Right lobe of liver (tissue), 6 donors: ENCODE measurements around the gene MYO15B. TPM values are rescaled to one million over a fixed set of nuclear protein-coding genes. Genes with fewer than 3 reads are reported as not detected.

ENCODE experiments used
- ATAC-seq, 4 donors: fragments of 200-7000 bp; cut with Tn5 transposase; one replicate each; pipeline ENCODE4 v1.9.1; 2020; ENCODE audit warnings: mild to moderate bottlenecking in 4 of 4, moderate library complexity in 4 of 4
- DNase-seq, 3 donors: peaks; one replicate each; pipeline ENCODE4 v3.0.0-alpha.2; 2020
- H3K27ac ChIP-seq, 3 donors: fragments of 200-600 bp; one replicate each; pipeline ENCODE4 v1.8.0; 2022
- H3K27me3 ChIP-seq, 2 donors: fragments of 200-600 bp; one replicate each; pipeline ENCODE4 v1.8.0; 2022
- H3K36me3 ChIP-seq, 4 donors: fragments of 200-600 bp; sonication (generic) in 1 of 4; one replicate each; pipeline versions ENCODE4 v1.5.1 to v1.8.0; 2017 to 2022; ENCODE audit warnings: control low read depth in 1 of 4
- H3K4me1 ChIP-seq, 4 donors: fragments of 200-600 bp; sonication (generic) in 1 of 4; one replicate each; pipeline versions ENCODE4 v1.5.1 to v1.8.0; 2017 to 2022; ENCODE audit warnings: control low read depth in 1 of 4
- H3K4me3 ChIP-seq, 3 donors: fragments of 200-600 bp; one replicate each; pipeline ENCODE4 v1.8.0; 2022
- H3K9me3 ChIP-seq, 4 donors: fragments of 200-600 bp; sonication (generic) in 1 of 4; one replicate each; pipeline versions ENCODE4 v1.5.1 to v1.8.0; 2017 to 2022; ENCODE audit warnings: control low read depth in 1 of 4
- POLR2A ChIP-seq: fragments of 450-650 bp; IDR thresholded peaks from one replicate; pipeline ENCODE4 v1.6.1; 2017; ENCODE audit warnings: antibody characterized with exemption, mild to moderate bottlenecking
- WGBS: methylation state at CpG from one replicate; pipeline ENCODE4 v1.1.6; 2018; ENCODE audit warnings: low coverage, low lambda C conversion rate; ENCODE audit not compliant: insufficient coverage; ENCODE audit errors: missing lambda C conversion rate; 5-methylcytosine and 5-hydroxymethylcytosine counted together
- intact Hi-C, 2 donors: fragments of 100-400 bp; cut with DNase I; formaldehyde crosslinking; loops; one replicate each; pipeline versions ENCODE4 v1.11.2 to v1.14.1; 2022
- long read RNA-seq: library from polyadenylated mRNA; unstranded; transcript quantifications from one replicate; pipeline ENCODE4 v2.0.0, GENCODE V29; 2019
- total RNA-seq, 6 experiments: library from RNA; depleted of rRNA in 2 of 6; stranded (reverse); fragments of >200 nt in 2 of 6; fragmentation: NEBNext Ultra II Directional in 3 of 6; extraction: Animal tissue kit (Norgen Biotek cat#: 25700) in 3 of 6; gene quantifications; one replicate each; pipeline versions ENCODE4 v1.1.0 to v1.2.4, GENCODE V29; 2016 to 2023
- TF ChIP-seq, protein P1 (sequence below), 4 donors: fragments of 200-600 bp in 3 of 4; fragments of 450-650 bp in 1 of 4; IDR thresholded peaks; one replicate each; pipeline versions ENCODE4 v1.5.1 to v1.8.0; 2016 to 2022; ENCODE audit warnings: antibody characterized with exemption in 4 of 4, mild to moderate bottlenecking in 2 of 4
- donor health status: DM: no; HTN: yes; CAD: no.
- donor health status: DM: no; HTN: no; CAD: no.
- donor health status: DM: no; HTN: no; CAD: no.
- donor health status: DM: no; HTN: yes; CAD: no.
- donor health status: DM: no; HTN: yes; CAD: no.

MYO15B gene
- total RNA-seq: 100 to 1,000 TPM in 1 of 6 experiments, 10 to 100 TPM in 5; 26.4 to 104 (median 52.9) TPM
- long read RNA-seq, partial matches to known transcripts: 0 of 2 reads
- long read RNA-seq, other reads (novel, unspliced or antisense): 1 of 2 reads

DNA sequence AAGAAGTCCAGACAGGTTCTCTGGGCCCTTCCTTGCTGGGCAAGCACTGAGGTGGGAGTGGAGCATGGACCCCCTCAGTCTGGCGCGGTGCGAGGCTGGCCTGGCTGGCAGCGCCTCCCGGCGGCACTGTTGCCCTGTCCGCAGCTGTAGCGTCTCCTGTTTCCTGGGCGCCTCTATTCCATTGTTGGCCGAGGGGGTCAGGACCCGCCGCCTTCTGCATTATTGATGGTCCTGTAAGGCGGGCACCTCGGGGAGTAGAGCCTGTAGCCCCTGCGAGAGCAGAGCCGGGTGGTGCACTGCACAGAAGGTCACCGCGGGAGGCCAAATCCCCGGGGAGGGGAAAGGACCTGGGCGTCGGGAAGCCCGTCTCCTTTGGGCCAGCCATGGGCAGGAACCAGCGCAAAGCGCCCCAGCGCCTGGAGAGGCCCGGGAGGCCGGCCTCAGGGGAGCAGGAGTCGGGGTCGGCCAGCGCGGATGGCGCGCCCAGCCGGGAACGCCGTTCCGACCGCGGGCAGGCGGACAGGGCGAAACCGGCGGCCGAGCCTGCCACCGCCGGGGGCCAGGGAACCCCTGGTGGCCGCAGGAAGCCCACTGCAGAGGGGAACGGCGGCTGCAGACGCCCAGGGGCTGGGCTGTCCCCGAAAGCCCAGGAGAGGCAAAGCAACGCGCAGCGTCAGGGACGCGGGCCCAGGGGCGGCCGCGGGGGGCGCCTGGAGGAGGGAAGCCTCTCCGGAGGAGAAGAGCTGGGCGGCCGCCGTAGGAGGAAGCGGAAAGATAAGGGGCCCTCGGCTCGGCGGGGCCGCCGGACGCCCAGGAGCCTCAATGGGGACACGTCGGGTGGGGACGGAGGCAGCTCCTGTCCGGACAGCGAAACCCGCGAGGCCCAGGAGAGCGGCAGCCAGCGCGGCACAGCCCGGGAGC lies at the start of gene MYO15B:
Gene MYO15B (plus strand): TSS at position 126 of the 921 bp plus-strand sequence. CDS start 258 bp downstream, at position 384.
- no peak for TF ChIP-seq POLR2A
- TF ChIP-seq, protein P1, sequence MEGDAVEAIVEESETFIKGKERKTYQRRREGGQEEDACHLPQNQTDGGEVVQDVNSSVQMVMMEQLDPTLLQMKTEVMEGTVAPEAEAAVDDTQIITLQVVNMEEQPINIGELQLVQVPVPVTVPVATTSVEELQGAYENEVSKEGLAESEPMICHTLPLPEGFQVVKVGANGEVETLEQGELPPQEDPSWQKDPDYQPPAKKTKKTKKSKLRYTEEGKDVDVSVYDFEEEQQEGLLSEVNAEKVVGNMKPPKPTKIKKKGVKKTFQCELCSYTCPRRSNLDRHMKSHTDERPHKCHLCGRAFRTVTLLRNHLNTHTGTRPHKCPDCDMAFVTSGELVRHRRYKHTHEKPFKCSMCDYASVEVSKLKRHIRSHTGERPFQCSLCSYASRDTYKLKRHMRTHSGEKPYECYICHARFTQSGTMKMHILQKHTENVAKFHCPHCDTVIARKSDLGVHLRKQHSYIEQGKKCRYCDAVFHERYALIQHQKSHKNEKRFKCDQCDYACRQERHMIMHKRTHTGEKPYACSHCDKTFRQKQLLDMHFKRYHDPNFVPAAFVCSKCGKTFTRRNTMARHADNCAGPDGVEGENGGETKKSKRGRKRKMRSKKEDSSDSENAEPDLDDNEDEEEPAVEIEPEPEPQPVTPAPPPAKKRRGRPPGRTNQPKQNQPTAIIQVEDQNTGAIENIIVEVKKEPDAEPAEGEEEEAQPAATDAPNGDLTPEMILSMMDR (IDR thresholded peaks at IDR 0.05): peak in 2 of 4 donors; percentile 4 to 18
- Histone ChIP-seq H3K27ac (peak within 1 kb of the TSS; percentile 82 to 91 (median 87)), H3K9me3 (no peaks in the 10 kb centered on the region), H3K4me1 (peaks cover 0 to 5% (median 0%) of the 10 kb centered on the region in 4 donors), H3K36me3 (no peaks in the 10 kb centered on the region), H3K27me3 (no peaks in the 10 kb centered on the region), H3K4me3 (peak within 1 kb of the TSS; percentile 62 to 67 (median 64))
- intact Hi-C loops: loop anchor here in 1 of 2 donors (5.0 kb wide), 1 partner anchor 71 kb away; the partner anchor contains the start of genes CASKIN2 and TSEN54
- DNase-seq (peak; percentile 70 to 77 (median 74)), ATAC-seq (peak; percentile 13 to 37 (median 23))
- WGBS: no CpG with 5 or more reads among the region's 82 CpGs

DNA sequence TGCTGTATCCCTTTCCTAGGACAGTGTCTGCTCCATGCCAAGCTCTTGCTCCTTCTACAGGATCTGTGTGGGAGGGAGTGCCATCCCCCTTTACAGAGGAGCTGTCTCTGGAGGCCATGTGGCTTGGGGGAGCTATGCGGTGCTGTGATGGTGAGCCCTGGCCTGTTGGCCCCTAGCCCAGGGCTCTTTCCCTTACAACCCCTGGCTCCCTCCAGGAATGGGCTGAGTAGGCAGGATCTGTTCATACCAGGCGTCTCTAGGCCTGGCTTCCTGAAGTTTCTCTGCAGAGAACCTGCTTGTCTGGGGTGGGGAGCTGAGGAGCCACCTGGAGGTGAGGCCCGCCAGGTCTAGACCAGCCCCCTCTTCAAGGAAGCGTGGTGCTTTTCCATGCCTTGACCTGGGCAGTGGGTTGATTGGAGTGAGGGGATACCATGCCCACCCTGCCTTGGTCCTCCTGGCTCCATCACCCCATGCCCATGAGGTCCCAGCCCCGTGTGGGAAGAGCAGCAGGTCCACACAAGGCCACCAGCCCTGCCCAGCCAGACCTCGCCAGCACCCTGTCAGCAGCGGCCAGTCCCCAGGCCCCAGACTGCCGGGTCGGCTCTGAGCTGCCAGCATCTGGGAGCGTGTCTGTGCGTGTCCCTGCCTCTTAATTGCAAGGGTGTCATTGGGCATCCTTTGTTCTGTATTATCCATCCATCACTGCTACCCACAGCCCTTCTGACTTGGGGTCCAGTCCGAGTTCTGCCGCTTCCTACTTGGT lies 47.5 kb upstream of the MYO15B start:
- no peaks in the 10 kb centered on the region for H3K9me3 ChIP-seq
- no peak for DNase-seq
- no peak overlapping the region for H3K27ac ChIP-seq
- WGBS: 38% methylated on average over 1 of the region's 13 CpGs
- TF ChIP-seq, protein P1 (IDR thresholded peaks at IDR 0.05): no peak
- no peak for TF ChIP-seq POLR2A
- H3K4me3 ChIP-seq: no peak overlapping the region
- intact Hi-C loops: no loop called here
- H3K4me1 ChIP-seq: peaks cover 0 to 42% (median 2%) of the 10 kb centered on the region in 4 donors
- no peaks in the 10 kb centered on the region for H3K36me3 ChIP-seq
- ATAC-seq: peak in 2 of 4 donors; percentile 5 to 8
- no peaks in the 10 kb centered on the region for H3K27me3 ChIP-seq

DNA sequence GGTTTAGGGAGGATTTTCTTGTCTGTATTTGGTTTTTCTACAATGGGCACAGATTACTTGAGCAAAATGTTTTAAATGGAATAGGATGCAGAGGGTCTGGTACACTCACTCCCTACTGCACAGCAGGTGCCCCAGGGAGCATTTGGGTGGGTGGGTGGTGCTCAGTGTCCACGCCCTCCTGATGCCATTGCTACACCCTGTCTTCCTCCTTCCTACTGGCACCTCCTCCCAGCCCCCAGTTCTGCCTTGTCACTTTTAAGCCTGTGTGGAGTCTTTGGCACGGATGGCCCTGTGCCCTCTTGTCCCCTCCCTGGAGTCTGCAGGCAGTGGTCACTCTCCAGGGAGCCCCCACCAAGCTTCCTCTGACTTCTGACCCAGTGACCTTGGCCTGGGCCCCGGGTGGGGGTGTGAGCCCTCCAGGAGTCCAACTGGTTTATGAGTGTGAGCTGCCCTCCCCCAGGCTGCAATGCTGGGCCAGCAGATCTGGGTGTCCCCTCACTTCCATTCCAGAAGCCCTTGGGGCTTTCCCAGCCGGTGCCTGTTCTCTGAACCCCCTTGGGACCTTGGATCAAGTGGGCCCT lies 46.6 kb upstream of the MYO15B start:
- no peaks in the 10 kb centered on the region for H3K9me3 ChIP-seq
- H3K27me3 ChIP-seq: no peaks in the 10 kb centered on the region
- DNase-seq (no peak), ATAC-seq (peak in 1 of 4 donors; percentile 6)
- H3K4me3 ChIP-seq: no peak overlapping the region
- intact Hi-C loops: no loop called here
- TF ChIP-seq, protein P1 (IDR thresholded peaks at IDR 0.05): no peak
- TF ChIP-seq POLR2A: no peak
- WGBS: 40% methylated on average over 1 of the region's 4 CpGs
- peaks cover 0 to 42% (median 2%) of the 10 kb centered on the region in 4 donors for H3K4me1 ChIP-seq
- no peak overlapping the region for H3K27ac ChIP-seq
- no peaks in the 10 kb centered on the region for H3K36me3 ChIP-seq

DNA sequence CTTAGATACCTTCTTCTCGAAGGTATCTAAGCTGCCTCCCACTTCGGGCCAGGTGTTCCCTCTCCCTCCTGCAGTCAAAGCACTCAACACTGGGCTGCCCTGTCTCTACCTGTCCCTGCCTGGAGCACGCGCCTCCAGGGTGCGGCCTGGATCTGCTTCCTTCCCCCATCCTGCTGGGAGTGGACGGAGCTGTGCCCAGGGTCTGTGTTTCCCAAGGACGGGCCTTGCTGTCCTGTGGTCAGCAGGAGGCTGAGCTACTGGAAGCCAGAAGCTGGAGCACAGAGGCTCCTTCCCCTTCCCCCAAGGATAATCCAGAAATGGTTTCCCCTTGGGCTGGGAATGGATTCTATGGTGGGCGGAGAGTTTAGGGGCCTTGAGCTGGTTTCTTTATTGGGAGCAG lies 45.4 kb upstream of the MYO15B start:
- Histone ChIP-seq H3K4me1 (peaks cover 0 to 42% (median 2%) of the 10 kb centered on the region in 4 donors), H3K27me3 (no peaks in the 10 kb centered on the region), H3K4me3 (no peak overlapping the region), H3K36me3 (no peaks in the 10 kb centered on the region), H3K27ac (no peak overlapping the region), H3K9me3 (no peaks in the 10 kb centered on the region)
- DNase-seq (no peak), ATAC-seq (no peak)
- no peak for TF ChIP-seq POLR2A
- TF ChIP-seq, protein P1 (IDR thresholded peaks at IDR 0.05): no peak
- intact Hi-C loops: no loop called here
- 91% methylated on average over 6 of the region's 8 CpGs for WGBS
